DOHH2 (cell line): ENCODE results near the gene MED13.

Experiments used
- H3F3A ChIP-seq: fragments of 200-600 bp; sonication (generic), shearing (Covaris generic); 2 replicates; pipeline ENCODE4 v1.6.0; 2016; ENCODE audit warnings: antibody characterized with exemption, mild to moderate bottlenecking; ENCODE audit not compliant: control insufficient read depth, insufficient read depth
- H3K27ac ChIP-seq: fragments of 200-600 bp; sonication (generic); 2 replicates; pipeline ENCODE4 v1.5.1; 2014; ENCODE audit warnings: low read depth, mild to moderate bottlenecking, low read length, moderate library complexity
- H3K27me3 ChIP-seq: fragments of 200-600 bp; sonication (generic); 2 replicates; pipeline ENCODE4 v1.6.1; 2014; ENCODE audit warnings: mild to moderate bottlenecking, low read length, mixed read lengths; ENCODE audit not compliant: control insufficient read depth
- H3K36me3 ChIP-seq: fragments of 200-600 bp; sonication (generic); 2 replicates; pipeline ENCODE4 v1.6.1; 2014; ENCODE audit warnings: mild to moderate bottlenecking, low read length, moderate library complexity, mixed read lengths; ENCODE audit not compliant: control insufficient read depth
- H3K4me1 ChIP-seq: fragments of 200-600 bp; sonication (generic); 2 replicates; pipeline ENCODE4 v1.6.1; 2014; ENCODE audit warnings: mild to moderate bottlenecking, low read length, mixed read lengths; ENCODE audit not compliant: control insufficient read depth
- H3K4me2 ChIP-seq: fragments of 200-600 bp; sonication (generic); 2 replicates; pipeline ENCODE4 v1.6.0; 2014; ENCODE audit warnings: mild to moderate bottlenecking, low read length, moderate library complexity
- H3K4me3 ChIP-seq: fragments of 200-600 bp; sonication (generic); 2 replicates; pipeline ENCODE4 v1.5.1; 2014; ENCODE audit warnings: mild to moderate bottlenecking, low read length, mixed read lengths
- H3K79me2 ChIP-seq: fragments of 200-600 bp; sonication (generic); 2 replicates; pipeline ENCODE4 v1.6.1; 2014; ENCODE audit warnings: mild to moderate bottlenecking, low read length, mixed read lengths; ENCODE audit not compliant: control insufficient read depth
- H3K9me2 ChIP-seq: fragments of 200-600 bp; sonication (generic); replicated peaks from 2 replicates; pipeline ENCODE4 v1.6.1; 2014; ENCODE audit warnings: mild to moderate bottlenecking, low read length, mixed read lengths; ENCODE audit not compliant: control insufficient read depth
- H3K9me3 ChIP-seq: fragments of 200-600 bp; sonication (generic); 2 replicates; pipeline ENCODE4 v1.6.1; 2014; ENCODE audit warnings: antibody characterized with exemption, low read length, mixed read lengths; ENCODE audit not compliant: control insufficient read depth, insufficient read depth
- H4K20me1 ChIP-seq: fragments of 200-600 bp; sonication (generic); 2 replicates; pipeline ENCODE4 v1.6.0; 2014; ENCODE audit warnings: low read depth, mild to moderate bottlenecking, antibody characterized with exemption, low read length, moderate library complexity; ENCODE audit not compliant: control insufficient read depth, insufficient read depth
- EZH2phosphoT487 ChIP-seq: fragments of 200-600 bp; sonication (generic); IDR thresholded peaks from 2 replicates; pipeline ENCODE4 v1.6.1; 2017; ENCODE audit warnings: borderline replicate concordance, mild to moderate bottlenecking, antibody characterized with exemption, low read length, moderate library complexity, mixed read lengths
- TF ChIP-seq, protein P1 (sequence below): fragments of 200-600 bp; sonication (generic); IDR thresholded peaks from one replicate; pipeline ENCODE4 v1.5.1; 2014; ENCODE audit warnings: antibody characterized with exemption, mild to moderate bottlenecking, low read depth, low read length; ENCODE audit not compliant: poor library complexity, severe bottlenecking

MED13 gene

DNA sequence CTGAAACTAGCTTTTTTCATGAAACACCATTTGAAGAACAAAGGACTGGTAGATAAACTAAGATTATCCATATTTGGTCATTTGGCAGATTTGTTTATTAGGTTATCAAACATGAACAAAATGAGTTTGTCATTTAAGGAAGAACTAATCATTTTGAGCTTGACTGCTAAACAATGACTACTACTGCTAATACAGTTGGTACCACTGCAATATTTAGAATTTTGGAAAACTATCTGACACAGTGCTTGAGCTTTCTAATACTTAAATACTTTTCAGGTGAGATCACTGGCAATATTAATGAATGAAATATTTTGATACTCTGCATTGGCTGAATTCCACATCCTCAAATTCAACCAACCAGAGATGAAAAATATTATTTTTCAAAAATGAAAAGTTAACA lies 47.2 kb downstream of the MED13 start:
- Histone ChIP-seq H3K27ac (no peak overlapping the region), H3K4me2 (no peak overlapping the region), H3K36me3 (peaks cover 58% of the 10 kb centered on the region), H4K20me1 (no peaks in the 10 kb centered on the region), H3K4me1 (no peaks in the 10 kb centered on the region), H3K79me2 (peaks cover 16% of the 10 kb centered on the region; the same call in 1 of the 2 replicates), H3K9me3 (no peaks in the 10 kb centered on the region), H3K27me3 (no peaks in the 10 kb centered on the region), H3F3A (no peaks in the 10 kb centered on the region; the same call in 1 of the 2 replicates), H3K4me3 (no peak overlapping the region), H3K9me2 (no peaks in the 10 kb centered on the region)
- TF ChIP-seq EZH2phosphoT487 = no peak
- TF ChIP-seq, protein P1, sequence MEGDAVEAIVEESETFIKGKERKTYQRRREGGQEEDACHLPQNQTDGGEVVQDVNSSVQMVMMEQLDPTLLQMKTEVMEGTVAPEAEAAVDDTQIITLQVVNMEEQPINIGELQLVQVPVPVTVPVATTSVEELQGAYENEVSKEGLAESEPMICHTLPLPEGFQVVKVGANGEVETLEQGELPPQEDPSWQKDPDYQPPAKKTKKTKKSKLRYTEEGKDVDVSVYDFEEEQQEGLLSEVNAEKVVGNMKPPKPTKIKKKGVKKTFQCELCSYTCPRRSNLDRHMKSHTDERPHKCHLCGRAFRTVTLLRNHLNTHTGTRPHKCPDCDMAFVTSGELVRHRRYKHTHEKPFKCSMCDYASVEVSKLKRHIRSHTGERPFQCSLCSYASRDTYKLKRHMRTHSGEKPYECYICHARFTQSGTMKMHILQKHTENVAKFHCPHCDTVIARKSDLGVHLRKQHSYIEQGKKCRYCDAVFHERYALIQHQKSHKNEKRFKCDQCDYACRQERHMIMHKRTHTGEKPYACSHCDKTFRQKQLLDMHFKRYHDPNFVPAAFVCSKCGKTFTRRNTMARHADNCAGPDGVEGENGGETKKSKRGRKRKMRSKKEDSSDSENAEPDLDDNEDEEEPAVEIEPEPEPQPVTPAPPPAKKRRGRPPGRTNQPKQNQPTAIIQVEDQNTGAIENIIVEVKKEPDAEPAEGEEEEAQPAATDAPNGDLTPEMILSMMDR = no peak

DNA sequence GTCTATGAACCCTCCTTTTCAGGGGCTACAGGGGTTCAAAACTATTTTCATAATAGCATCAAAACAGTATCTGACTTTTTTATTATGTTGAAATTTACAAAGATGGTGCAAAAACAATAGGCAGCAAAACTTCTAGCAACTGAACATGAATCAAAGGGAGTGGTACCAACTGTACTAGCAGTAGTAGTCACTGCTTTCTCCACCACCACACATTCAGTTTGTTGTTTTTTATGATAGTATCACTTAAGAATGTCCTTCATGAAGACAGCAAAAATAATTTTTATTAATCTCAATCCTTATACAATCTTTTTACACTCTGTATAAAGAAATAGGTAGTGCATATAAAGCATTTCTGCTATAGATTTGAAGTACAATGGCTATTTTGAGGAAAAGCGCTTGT lies 47.6 kb downstream of the MED13 start:
- H3K9me2 ChIP-seq = no peaks in the 10 kb centered on the region
- no peaks in the 10 kb centered on the region for H3K4me1 ChIP-seq
- H3K27me3 ChIP-seq = no peaks in the 10 kb centered on the region
- TF ChIP-seq EZH2phosphoT487 = no peak
- TF ChIP-seq, protein P1 = no peak
- no peak overlapping the region for H3K4me3 ChIP-seq
- H4K20me1 ChIP-seq = no peaks in the 10 kb centered on the region
- no peaks in the 10 kb centered on the region for H3K9me3 ChIP-seq
- H3K4me2 ChIP-seq = no peak overlapping the region
- peaks cover 58% of the 10 kb centered on the region for H3K36me3 ChIP-seq
- H3K27ac ChIP-seq = no peak overlapping the region
- H3K79me2 ChIP-seq = peaks cover 16% of the 10 kb centered on the region; the same call in 1 of the 2 replicates
- no peaks in the 10 kb centered on the region; the same call in 1 of the 2 replicates for H3F3A ChIP-seq

DNA sequence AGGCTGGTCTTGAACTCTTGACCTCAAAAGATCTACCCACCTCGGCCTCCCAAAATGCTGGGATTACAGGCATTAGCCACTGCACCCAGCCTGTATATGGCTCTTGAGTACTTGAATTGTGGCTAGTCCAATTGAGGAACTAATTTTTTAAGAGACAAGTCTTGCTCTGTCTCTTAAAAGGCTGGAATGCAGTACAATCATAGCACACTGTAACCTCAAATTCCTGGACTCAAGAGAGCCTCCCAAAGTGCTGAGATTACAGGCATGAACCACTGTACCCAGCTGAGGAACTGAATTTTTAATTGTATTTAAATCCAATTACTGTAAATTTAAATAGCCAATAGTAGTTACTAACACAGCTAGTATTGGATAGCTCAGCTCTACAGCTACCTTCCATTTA lies 50.6 kb downstream of the MED13 start:
- peaks cover 75% of the 10 kb centered on the region for H3K36me3 ChIP-seq
- H4K20me1 ChIP-seq = no peaks in the 10 kb centered on the region

More for the DNA sequence above, 50.6 kb downstream of the MED13 start:
- H3K27ac ChIP-seq = no peak overlapping the region
- H3K4me1 ChIP-seq = no peaks in the 10 kb centered on the region
- peaks cover 30% of the 10 kb centered on the region for H3K79me2 ChIP-seq
- no peaks in the 10 kb centered on the region for H3K9me3 ChIP-seq
- peaks cover 4% of the 10 kb centered on the region; the same call in 1 of the 2 replicates for H3F3A ChIP-seq
- H3K27me3 ChIP-seq = no peaks in the 10 kb centered on the region
- H3K9me2 ChIP-seq = no peaks in the 10 kb centered on the region
- no peak overlapping the region for H3K4me3 ChIP-seq
- TF ChIP-seq EZH2phosphoT487 = no peak
- TF ChIP-seq, protein P1 = no peak
- no peak overlapping the region for H3K4me2 ChIP-seq
